Liver (tissue), 3 donors: ENCODE data around the gene C1QTNF12.

Experiments
- TF ChIP-seq, protein P1 (sequence below): fragments of 150-350 bp; IDR thresholded peaks from 2 replicates; pipeline ENCODE4 v1.5.1; 2017; ENCODE audit warnings: improper control_type of control experiment, low read depth, low read length; ENCODE audit not compliant: missing input control
- TF ChIP-seq, protein P2 (sequence below): IDR thresholded peaks from 2 replicates; pipeline ENCODE4 v1.6.1; 2016; ENCODE audit warnings: antibody characterized with exemption
- donor health status: healthy.
- donor health status: healthy.

DNA sequence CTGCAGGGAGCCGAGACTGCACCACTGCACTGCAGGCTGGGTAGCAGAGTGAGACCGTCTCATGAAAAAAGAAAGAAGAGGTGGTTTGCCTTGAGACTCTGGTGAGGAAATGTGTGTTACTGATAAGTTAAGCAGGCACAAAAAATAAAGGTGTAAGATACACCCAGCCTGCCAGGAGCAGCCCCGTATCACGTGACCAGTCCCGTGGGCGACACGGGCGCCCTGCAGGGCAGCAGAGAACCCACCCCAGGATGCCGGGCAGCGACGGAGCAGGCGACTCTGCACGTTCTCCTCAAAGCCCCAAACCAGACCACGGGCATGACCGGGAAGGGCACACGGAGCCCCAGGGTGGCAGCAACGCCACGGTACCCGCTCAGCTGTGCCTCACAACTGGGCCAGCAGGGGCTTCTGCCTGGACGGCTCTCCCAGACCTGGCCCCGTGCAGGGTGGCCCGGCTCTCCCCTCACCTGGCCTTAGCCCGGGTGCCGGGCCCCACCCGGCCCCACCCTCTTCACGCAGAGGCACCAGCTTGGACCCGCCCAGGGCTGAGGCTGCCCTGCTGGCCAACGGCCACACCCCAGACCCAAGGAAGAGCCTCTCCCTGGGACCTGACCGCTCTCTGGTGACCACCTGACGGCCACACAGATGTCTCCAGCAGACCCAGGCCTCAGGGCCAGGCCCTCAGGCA is 24.5 kb downstream of the C1QTNF12 start:
- TF ChIP-seq, protein P1, sequence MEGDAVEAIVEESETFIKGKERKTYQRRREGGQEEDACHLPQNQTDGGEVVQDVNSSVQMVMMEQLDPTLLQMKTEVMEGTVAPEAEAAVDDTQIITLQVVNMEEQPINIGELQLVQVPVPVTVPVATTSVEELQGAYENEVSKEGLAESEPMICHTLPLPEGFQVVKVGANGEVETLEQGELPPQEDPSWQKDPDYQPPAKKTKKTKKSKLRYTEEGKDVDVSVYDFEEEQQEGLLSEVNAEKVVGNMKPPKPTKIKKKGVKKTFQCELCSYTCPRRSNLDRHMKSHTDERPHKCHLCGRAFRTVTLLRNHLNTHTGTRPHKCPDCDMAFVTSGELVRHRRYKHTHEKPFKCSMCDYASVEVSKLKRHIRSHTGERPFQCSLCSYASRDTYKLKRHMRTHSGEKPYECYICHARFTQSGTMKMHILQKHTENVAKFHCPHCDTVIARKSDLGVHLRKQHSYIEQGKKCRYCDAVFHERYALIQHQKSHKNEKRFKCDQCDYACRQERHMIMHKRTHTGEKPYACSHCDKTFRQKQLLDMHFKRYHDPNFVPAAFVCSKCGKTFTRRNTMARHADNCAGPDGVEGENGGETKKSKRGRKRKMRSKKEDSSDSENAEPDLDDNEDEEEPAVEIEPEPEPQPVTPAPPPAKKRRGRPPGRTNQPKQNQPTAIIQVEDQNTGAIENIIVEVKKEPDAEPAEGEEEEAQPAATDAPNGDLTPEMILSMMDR: no peak
- TF ChIP-seq, protein P2, sequence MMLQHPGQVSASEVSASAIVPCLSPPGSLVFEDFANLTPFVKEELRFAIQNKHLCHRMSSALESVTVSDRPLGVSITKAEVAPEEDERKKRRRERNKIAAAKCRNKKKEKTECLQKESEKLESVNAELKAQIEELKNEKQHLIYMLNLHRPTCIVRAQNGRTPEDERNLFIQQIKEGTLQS: no peak
